Right renal cortex interstitium (tissue), 3 donors: ENCODE measurements around the gene VPS8. TPM values are rescaled to one million over a fixed set of nuclear protein-coding genes. Genes with fewer than 3 reads are reported as not detected.

ENCODE experiments used
- DNase-seq, 3 donors: peaks; one replicate each; pipeline ENCODE4 v3.0.0-alpha.2; 2013; ENCODE audit warnings: low read depth in 3 of 3, low spot score in 2 of 3
- polyA plus RNA-seq, 3 donors: library from polyadenylated mRNA; unstranded; fragments of 120-200 nt; gene quantifications; one replicate each; pipeline ENCODE4 v1.2.1, GENCODE V29; 2013; ENCODE audit not compliant: insufficient read length in 3 of 3

The VPS8 gene
- polyA plus RNA-seq, 3 donors: 38.2 to 45.0 (median 38.5) TPM

- no peak for DNase-seq
These were observed 335 bp upstream of the VPS8 start for GRCh38 chr3:184811663-184811998.

GRCh38 chr3:184812662-184813042 lies 686 bp downstream of the VPS8 start:
- DNase-seq: no peak

DNA sequence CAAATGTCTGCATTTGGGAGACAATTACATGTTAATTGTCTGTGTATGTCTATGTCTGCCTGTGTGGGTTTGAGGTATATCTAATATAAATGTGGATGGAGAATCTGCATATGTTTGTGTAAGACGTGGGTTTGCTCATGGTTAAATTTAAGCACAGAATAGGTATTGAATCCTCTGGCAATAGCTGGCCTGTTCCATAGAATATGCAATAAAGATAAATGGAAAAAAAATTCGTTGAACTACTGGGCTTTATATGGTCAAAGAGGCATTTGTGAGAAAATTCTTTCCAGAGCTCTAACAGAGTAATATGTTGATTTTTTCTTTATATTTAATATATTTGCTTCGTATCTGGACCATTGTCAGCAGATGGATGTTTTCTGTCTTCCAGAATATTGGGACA lies 1.4 kb downstream of the VPS8 start:
- DNase-seq: no peak

DNA sequence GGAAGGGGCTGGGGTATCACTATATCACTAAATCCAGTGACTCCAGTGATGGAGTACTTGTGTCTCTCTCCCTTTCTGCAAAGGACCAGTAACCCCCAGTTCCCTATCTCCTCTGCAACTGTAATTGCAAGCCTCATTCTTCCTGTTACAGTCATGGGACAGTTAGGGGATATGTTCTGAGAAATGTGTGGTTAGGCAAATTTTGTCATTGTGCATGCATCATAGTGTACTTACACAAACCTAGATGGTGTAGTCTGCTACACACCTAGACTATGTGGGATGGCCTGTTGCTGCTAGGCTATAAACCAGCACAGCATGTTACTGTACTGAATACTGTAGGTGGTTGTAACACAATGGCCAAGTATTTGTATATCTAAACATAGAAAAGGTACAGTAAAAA lies 2.2 kb downstream of the VPS8 start:
- DNase-seq: no peak

- no peak for DNase-seq
These were observed 3.3 kb downstream of the VPS8 start for GRCh38 chr3:184815046-184815930.

GRCh38 chr3:184816614-184817013 lies 4.6 kb downstream of the VPS8 start:
- DNase-seq: no peak

DNA sequence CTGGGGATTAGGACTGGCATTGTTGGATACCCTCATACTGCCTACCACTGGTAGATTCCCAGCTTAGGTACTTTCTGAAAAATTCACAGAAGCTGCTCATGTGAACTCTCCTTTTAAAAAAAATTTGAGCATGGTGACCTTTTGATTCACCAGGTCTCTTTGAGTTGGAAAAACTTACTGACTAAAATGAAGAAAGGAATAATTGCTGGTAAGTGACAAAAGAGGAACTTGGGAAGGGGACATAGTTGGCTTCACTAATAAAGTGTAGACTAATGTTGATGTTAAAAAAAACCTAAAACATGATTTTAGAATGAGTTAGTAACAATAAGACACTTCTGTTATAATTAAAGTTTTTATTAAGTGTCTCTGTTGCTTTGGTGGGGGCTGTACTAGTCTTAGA lies 8.6 kb downstream of the VPS8 start:
- no peak for DNase-seq

DNA sequence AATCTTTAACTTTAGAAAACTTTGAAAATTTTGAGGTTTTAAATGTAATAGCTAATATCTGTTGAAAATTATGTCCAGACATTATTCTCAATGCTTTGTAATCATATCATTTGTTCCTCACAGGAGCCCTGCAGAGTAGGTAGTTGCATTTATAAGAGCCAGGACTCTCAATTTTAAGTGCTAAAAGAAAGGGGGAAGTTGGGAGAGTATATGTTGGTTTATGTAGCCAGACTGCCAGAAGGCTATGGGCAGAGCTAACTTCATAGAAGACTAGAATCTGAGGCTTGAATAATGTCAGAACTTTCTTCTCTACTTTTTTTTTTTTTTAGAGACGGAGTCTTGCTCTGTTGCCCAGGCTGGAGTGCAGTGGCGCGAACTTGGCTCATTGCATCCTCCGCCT lies 9.1 kb downstream of the VPS8 start:
- DNase-seq: no peak

DNA sequence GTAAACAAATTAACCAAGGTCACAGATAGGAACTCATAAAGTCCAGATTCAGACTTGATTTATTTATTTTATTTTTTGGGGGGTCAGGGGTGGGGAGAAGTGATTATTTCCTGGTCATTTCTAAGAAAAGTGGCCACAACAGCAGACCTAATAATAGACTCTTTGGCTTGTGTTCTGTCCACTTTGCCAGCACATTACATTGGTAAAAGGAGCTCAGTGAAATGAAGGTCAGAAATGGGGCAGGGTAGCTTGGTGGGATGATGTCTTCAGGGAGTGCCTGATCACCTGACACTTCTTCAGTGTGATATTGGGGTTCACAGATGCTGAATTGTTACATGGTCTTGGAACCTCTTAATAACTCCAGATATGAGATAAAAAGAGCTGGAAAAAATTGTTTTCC lies 10.1 kb downstream of the VPS8 start:
- DNase-seq: no peak

GRCh38 chr3:184822654-184823053 lies 10.7 kb downstream of the VPS8 start:
- no peak for DNase-seq

GRCh38 chr3:184823990-184824389 lies 12.0 kb downstream of the VPS8 start:
- no peak for DNase-seq

GRCh38 chr3:184825121-184825820 lies 13.3 kb downstream of the VPS8 start:
- DNase-seq: no peak

DNA sequence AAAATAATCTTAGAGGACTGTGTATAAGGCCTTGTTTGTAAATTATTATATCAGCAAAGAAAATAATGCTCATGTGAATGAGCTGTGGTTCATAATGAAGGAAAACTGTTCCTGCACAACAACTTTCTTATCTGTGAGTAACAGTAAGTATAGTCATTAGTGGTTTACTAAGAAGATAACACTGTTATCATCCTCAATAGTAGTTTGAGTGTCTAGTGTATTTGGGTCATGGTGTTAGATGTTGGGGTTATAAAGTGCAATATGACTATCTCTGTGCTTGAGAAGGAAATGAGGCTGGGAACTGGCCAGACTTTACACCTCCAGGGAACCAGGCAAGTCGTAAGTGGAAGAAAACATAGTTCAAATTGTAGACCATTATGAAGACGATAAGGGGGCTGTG lies 15.6 kb downstream of the VPS8 start:
- no peak for DNase-seq

GRCh38 chr3:184832044-184832443 lies 20.1 kb downstream of the VPS8 start:
- no peak for DNase-seq

GRCh38 chr3:184832903-184833302 lies 20.9 kb downstream of the VPS8 start:
- no peak for DNase-seq

DNA sequence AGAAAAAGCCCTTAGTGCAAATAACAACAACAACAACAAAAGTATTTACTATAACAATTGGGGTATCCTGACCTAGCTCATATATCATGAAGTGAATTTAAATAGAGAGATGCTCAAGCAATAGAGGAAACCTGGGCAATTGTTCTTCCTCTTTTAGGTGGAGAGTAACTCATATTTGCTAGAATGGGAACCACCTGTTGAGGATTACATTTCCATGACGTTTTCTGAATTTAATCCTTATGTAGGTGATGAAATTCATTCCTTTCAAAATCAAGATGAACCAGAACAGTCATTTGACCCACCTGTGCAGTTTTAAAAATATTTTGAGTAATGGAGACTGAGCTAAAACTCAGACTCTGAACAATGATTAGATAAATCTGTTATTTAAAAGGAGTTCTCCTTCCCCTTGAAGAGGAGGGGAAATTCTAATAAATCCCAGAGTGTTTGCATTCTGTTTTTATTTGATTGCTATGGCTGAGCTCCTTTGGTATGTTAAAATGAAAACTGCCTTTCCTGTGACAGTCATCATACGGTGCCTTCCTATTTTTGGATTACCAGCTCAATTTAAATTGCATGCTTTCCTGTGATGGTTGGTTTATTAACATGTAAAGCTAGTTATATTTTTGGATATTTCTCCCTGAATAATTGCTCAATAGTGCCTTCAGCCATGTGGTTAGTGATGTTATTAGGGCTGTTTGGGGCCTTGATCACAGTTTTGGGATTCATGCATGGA lies 24.3 kb downstream of the VPS8 start:
- DNase-seq: no peak

- no peak for DNase-seq
These were observed 30.5 kb downstream of the VPS8 start for GRCh38 chr3:184842433-184842832.

DNA sequence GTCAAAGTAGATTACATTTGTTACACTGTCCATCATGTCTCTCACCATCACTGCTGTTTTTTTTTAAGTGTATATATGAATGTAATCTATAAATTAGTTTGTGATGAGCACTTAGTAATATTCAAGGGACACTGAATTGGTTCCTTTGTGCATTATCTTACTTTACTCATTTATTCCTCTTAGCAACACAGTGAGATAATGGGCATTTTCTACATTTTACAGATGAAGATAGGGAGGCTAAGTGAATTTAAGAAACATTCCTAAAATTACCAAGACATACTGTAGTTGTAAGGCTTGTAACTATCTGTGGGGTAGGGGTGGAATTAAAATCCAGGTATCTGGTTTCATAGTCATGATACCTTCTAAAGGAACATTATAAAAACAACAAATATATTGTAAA lies 33.9 kb downstream of the VPS8 start:
- DNase-seq: no peak

GRCh38 chr3:184846496-184846895 lies 34.5 kb downstream of the VPS8 start:
- DNase-seq: no peak

GRCh38 chr3:184848934-184849333 lies 37.0 kb downstream of the VPS8 start:
- no peak for DNase-seq

GRCh38 chr3:184850201-184850600 lies 38.2 kb downstream of the VPS8 start:
- DNase-seq: no peak

GRCh38 chr3:184857099-184857498 lies 45.1 kb downstream of the VPS8 start:
- no peak for DNase-seq
